Measurements from ENCODE around the gene TSR3. TPM values are rescaled to one million over a fixed set of nuclear protein-coding genes. Genes with fewer than 3 reads are reported as not detected.

The TSR3 gene
- total RNA-seq, 1 donor from 2014 or later: 43.7 TPM

DNA sequence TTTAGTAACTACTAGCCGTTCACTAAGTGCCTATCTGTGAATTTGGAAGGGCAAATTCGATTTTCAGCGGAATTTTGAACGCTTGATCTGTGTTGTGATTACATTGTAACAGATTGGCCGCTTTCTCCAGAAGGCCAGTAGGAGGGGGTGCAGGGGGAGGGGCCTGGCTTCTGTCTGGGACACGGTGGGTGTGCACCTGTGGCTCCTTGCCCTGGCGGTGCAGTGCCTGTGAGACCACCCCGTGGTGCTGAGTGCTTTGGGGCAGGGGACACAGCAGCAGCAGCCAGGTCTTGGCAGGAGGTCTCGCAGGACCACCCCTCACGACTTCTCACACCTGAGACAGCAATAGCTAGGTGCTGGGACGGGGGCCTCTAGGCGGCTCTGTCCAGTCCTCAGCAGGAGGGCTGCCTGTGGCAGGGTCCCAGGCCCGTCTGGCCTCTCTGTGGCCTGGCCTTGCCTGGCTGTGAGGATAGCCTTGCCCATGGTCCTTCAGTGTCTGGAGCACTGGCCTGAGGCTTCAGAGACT is 40.4 kb downstream of the TSR3 start:
- Mint-ChIP-seq H3K4me1 (peaks cover 23% of the 10 kb centered on the region), H3K27ac (peak overlapping the region; percentile 97), H3K36me3 (peaks cover 4% of the 10 kb centered on the region), H3K27me3 (ENCODE audit: low read depth) (no peaks in the 10 kb centered on the region), H3K4me3 (peak overlapping the region; percentile 97), H3K9me3 (no peaks in the 10 kb centered on the region)
- TF ChIP-seq, protein P1, sequence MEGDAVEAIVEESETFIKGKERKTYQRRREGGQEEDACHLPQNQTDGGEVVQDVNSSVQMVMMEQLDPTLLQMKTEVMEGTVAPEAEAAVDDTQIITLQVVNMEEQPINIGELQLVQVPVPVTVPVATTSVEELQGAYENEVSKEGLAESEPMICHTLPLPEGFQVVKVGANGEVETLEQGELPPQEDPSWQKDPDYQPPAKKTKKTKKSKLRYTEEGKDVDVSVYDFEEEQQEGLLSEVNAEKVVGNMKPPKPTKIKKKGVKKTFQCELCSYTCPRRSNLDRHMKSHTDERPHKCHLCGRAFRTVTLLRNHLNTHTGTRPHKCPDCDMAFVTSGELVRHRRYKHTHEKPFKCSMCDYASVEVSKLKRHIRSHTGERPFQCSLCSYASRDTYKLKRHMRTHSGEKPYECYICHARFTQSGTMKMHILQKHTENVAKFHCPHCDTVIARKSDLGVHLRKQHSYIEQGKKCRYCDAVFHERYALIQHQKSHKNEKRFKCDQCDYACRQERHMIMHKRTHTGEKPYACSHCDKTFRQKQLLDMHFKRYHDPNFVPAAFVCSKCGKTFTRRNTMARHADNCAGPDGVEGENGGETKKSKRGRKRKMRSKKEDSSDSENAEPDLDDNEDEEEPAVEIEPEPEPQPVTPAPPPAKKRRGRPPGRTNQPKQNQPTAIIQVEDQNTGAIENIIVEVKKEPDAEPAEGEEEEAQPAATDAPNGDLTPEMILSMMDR (IDR thresholded peaks at IDR 0.05; ENCODE audit: unreplicated experiment): no peak
- no peak for DNase-seq (ENCODE audit: low spot score in 2 of 2, unreplicated experiment in 2 of 2)

DNA sequence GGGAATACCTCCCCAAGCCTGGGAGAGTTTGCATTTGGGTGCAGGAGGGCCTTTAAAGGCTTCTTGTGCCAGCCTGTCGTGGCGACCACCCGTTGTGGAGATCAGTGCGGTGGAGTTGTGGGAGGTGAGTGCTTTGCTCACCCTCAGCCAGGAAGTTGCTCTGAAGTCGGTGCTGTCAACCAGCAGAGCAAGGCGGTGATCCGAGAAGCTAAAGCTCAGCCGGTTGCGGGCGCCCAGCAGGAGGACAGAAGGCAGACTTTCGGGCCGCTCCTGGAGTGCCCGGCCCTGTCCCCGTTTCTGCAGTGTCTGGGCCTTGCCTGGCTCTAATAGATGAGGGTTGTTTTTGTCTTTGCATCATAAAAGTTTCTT is 40.9 kb downstream of the TSR3 start:
- no peaks in the 10 kb centered on the region for H3K27me3 Mint-ChIP-seq (ENCODE audit: low read depth)
- H3K4me3 Mint-ChIP-seq: peak overlapping the region; percentile 97
- peak overlapping the region; percentile 97 for H3K27ac Mint-ChIP-seq
- no peak for DNase-seq (ENCODE audit: low spot score in 2 of 2, unreplicated experiment in 2 of 2)
- H3K9me3 Mint-ChIP-seq: no peaks in the 10 kb centered on the region
- peaks cover 23% of the 10 kb centered on the region for H3K4me1 Mint-ChIP-seq
- peaks cover 3% of the 10 kb centered on the region for H3K36me3 Mint-ChIP-seq
- TF ChIP-seq, protein P1 (IDR thresholded peaks at IDR 0.05; ENCODE audit: unreplicated experiment): no peak

DNA sequence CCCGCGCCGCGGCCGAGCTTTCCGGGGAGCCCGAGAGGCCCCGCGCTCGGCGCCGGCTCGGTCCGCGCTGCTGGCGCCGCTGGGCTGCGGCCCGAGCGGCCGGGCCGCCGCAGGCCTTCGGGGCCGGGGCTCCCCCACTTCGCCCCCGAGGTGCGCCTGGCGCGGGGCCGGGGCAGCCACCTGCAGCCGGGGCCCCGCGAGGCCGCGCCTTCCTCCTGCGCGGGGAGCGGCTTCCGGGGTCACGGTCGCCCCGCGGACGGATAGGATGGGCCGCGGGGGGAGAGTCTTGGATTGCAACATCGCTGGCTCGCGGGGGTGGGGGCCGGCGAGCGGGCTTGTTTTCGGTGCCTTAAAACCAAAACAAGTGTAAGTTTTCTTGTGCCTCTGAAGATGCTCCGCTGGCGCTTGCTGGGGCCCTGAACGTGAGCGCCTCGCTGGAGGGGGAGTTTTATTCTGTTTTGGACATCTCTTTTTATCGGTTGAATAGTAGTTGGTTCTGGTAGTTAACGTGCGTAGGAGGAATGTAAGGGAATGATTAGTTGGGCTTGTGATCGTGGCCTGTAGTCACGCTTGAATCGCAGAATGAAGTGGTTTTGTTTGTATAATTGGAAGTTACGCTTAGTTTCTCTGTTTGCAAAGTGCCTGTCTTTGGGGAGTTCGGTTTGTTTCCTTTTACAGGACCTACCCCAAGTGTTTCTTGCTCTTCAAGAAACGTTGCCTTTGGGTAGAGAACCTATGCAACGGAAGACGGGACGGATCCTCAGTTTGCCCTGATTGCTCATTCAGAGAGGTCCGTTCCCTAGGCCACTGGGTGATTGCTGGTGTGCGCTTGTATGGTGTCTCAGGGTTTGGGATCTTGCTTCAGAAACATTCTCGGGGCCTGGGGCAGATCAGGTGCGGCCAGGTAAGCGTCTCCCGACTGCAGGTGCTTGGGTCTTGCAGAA is 41.5 kb downstream of the TSR3 start:
- no peak for DNase-seq (ENCODE audit: low spot score in 2 of 2, unreplicated experiment in 2 of 2)
- no peaks in the 10 kb centered on the region for H3K27me3 Mint-ChIP-seq (ENCODE audit: low read depth)
- no peaks in the 10 kb centered on the region for H3K36me3 Mint-ChIP-seq
- H3K9me3 Mint-ChIP-seq: no peaks in the 10 kb centered on the region
- peak overlapping the region; percentile 97 for H3K4me3 Mint-ChIP-seq
- peak overlapping the region; percentile 97 for H3K27ac Mint-ChIP-seq
- peaks cover 23% of the 10 kb centered on the region for H3K4me1 Mint-ChIP-seq
- TF ChIP-seq, protein P1 (IDR thresholded peaks at IDR 0.05; ENCODE audit: unreplicated experiment): no peak

DNA sequence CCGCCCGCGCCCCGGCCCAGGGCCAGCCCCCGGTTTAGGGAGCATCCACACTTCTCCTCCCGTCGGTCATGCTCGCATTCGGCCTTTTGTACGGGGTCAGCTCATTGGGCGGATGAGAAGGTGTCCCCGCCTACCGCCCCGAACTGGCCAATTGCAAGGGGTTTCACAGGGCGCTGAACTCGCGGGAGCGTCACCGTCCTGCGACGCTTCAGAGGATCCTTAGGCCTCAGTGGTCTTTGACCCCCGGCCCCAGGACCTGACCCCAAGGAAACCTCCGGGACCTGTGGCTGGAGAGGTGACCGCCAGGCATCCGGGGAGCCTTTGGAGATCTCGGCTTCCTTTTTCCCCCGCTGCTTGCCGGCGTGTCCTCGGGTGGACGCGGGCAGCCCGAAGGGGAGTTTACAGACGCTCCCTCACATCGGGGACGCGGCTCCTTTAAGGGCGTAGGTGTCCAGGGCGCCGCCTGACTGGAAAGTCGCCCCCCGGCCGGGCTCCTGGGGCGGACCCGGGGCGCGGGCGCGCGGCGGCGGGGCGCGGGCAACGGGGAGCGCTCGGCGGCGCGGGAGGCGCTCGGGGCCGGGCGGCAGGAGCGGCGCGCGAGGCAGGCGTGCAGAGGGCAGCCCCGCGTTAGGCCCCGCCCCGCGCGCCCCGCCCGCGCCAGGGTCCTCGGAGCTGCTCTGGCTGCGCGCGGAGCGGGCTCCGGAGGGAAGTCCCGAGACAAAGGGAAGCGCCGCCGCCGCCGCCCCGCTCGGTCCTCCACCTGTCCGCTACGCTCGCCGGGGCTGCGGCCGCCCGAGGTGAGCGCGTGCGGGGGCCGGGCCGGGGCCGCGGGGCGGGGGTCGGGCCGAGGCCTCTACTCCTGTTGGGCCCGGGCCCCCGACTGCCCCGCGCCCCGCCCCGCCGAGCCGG is 42.4 kb downstream of the TSR3 start, which contains the start of gene UBE2I:
UBE2I (plus strand) TSS at position 660 of the 909 bp plus-strand sequence. CDS start 4,395 bp downstream, outside the sequence.
- DNase-seq (ENCODE audit: low spot score in 2 of 2, unreplicated experiment in 2 of 2): peak; percentile 92 to 98
- Mint-ChIP-seq H3K9me3 (no peaks in the 10 kb centered on the region), H3K4me1 (peaks cover 23% of the 10 kb centered on the region), H3K27me3 (ENCODE audit: low read depth) (no peaks in the 10 kb centered on the region), H3K36me3 (no peaks in the 10 kb centered on the region), H3K4me3 (peak within 1 kb of the TSS; percentile 97), H3K27ac (peak within 1 kb of the TSS; percentile 98)
- TF ChIP-seq, protein P1 (IDR thresholded peaks at IDR 0.05; ENCODE audit: unreplicated experiment): no peak
